Skeletal muscle cell (primary cell): Measurements from ENCODE around the gene CASK.
A peak's percentile ranks its signal among the peaks of the same experiment; 100 is the strongest.
"Not testable (repeated sequence)": the region's sequence is repeated elsewhere in the genome, so short reads cannot be mapped to it uniquely, and the experiment has no call there.

Experiments
- DNase-seq: peaks from one replicate; pipeline ENCODE4 v3.0.0-alpha.2; 2010; ENCODE audit warnings: low read depth
- H3K4me3 ChIP-seq: 2 replicates; pipeline ENCODE4 v1.5.1; 2011; ENCODE audit warnings: low read depth, mild to moderate bottlenecking, control low read depth, low read length, moderate library complexity

Gene CASK

GRCh38 chrX:41708486-41708885 lies 214.9 kb downstream of the CASK start:
- no peak for DNase-seq

GRCh38 chrX:41707218-41707617 lies 216.1 kb downstream of the CASK start:
- no peak for DNase-seq
- H3K4me3 ChIP-seq, result no peak overlapping the region

More at GRCh38 chrX:41708486-41708885, 214.9 kb downstream of the CASK start:
- H3K4me3 ChIP-seq, result no peak overlapping the region

- DNase-seq, result no peak
- no peak overlapping the region for H3K4me3 ChIP-seq
Measured at GRCh38 chrX:41705680-41706374, 217.5 kb downstream of the CASK start.

- no peak for DNase-seq
- no peak overlapping the region for H3K4me3 ChIP-seq
Measured at GRCh38 chrX:41705042-41705441, 218.3 kb downstream of the CASK start.

GRCh38 chrX:41703574-41704029 lies 219.8 kb downstream of the CASK start:
- DNase-seq, result no peak

GRCh38 chrX:41695426-41695825 lies 227.9 kb downstream of the CASK start:
- no peak overlapping the region for H3K4me3 ChIP-seq
- no peak for DNase-seq

More at GRCh38 chrX:41703574-41704029, 219.8 kb downstream of the CASK start:
- no peak overlapping the region for H3K4me3 ChIP-seq

- no peak overlapping the region for H3K4me3 ChIP-seq
- DNase-seq, result no peak
Measured at GRCh38 chrX:41693024-41693423, 230.3 kb downstream of the CASK start.

GRCh38 chrX:41692162-41692749 lies 231.1 kb downstream of the CASK start:
- peak; percentile 73 for DNase-seq
- no peak overlapping the region for H3K4me3 ChIP-seq

GRCh38 chrX:41689711-41690110 lies 233.6 kb downstream of the CASK start:
- no peak for DNase-seq
- no peak overlapping the region for H3K4me3 ChIP-seq

- no peak within 1 kb of the TSS for H3K4me3 ChIP-seq
- no peak for DNase-seq
Measured at GRCh38 chrX:41688835-41689234, 234.5 kb downstream of the CASK start, which contains the start of gene GPR34. Gene GPR34, plus strand, starts transcription at chrX:41688973. Its CDS starts 6,661 bp downstream, at chrX:41695634.

GRCh38 chrX:41688156-41688555 lies 235.2 kb downstream of the CASK start:
- no peak overlapping the region for H3K4me3 ChIP-seq
- no peak for DNase-seq

GRCh38 chrX:41686788-41687187 lies 236.6 kb downstream of the CASK start:
- H3K4me3 ChIP-seq, result no peak overlapping the region
- no peak for DNase-seq

GRCh38 chrX:41684940-41685339 lies 238.4 kb downstream of the CASK start:
- H3K4me3 ChIP-seq, result no peak overlapping the region
- DNase-seq, result no peak

- DNase-seq, result no peak
- H3K4me3 ChIP-seq, result no peak overlapping the region
Measured at GRCh38 chrX:41684138-41684537, 239.2 kb downstream of the CASK start.

- no peak overlapping the region for H3K4me3 ChIP-seq
- no peak for DNase-seq
Measured at GRCh38 chrX:41677183-41678060, 245.9 kb downstream of the CASK start.

- DNase-seq, H3K4me3 ChIP-seq: not testable (repeated sequence)
Measured at GRCh38 chrX:41676361-41676760, 247.0 kb downstream of the CASK start.

GRCh38 chrX:41672643-41673042 lies 250.7 kb downstream of the CASK start:
- no peak for DNase-seq
- no peak overlapping the region for H3K4me3 ChIP-seq

- no peak for DNase-seq
- H3K4me3 ChIP-seq, result no peak overlapping the region
Measured at GRCh38 chrX:41671082-41671481, 252.3 kb downstream of the CASK start.

GRCh38 chrX:41670112-41670511 lies 253.2 kb downstream of the CASK start:
- no peak overlapping the region for H3K4me3 ChIP-seq
- no peak for DNase-seq

GRCh38 chrX:41667631-41668030 lies 255.7 kb downstream of the CASK start:
- H3K4me3 ChIP-seq, result no peak overlapping the region
- DNase-seq, result no peak
